GM19324 (cell line): ENCODE results near the gene ZNF70.

Experiments used
- ATAC-seq: cut with Tn5 transposase; IDR thresholded peaks from one replicate; pipeline ENCODE4 v1.9.1; 2021; ENCODE audit warnings: mild to moderate bottlenecking, moderate library complexity; ENCODE audit not compliant: unreplicated experiment, low FRiP score

ZNF70 gene

DNA sequence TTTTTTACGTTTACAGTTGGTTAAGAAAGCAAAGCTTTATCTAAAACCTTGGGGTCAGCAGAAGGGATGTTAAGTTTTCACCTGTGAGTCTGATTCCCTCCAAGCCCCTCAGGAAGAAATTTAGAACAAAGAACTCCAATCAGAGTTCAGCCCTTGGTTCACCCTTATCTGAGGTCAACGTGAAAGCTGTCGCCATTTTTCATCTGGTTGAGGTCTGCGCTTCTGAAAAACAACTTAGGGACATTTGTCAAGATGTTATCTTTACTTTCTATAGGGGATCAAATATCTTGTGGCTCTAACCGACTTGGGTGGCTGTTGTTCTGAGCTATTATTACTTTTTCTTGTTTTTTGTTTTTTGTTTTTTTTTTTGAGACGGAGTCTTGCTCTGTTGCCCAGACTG, 30.1 kb downstream of the ZNF70 start:
- ATAC-seq = no peak

DNA sequence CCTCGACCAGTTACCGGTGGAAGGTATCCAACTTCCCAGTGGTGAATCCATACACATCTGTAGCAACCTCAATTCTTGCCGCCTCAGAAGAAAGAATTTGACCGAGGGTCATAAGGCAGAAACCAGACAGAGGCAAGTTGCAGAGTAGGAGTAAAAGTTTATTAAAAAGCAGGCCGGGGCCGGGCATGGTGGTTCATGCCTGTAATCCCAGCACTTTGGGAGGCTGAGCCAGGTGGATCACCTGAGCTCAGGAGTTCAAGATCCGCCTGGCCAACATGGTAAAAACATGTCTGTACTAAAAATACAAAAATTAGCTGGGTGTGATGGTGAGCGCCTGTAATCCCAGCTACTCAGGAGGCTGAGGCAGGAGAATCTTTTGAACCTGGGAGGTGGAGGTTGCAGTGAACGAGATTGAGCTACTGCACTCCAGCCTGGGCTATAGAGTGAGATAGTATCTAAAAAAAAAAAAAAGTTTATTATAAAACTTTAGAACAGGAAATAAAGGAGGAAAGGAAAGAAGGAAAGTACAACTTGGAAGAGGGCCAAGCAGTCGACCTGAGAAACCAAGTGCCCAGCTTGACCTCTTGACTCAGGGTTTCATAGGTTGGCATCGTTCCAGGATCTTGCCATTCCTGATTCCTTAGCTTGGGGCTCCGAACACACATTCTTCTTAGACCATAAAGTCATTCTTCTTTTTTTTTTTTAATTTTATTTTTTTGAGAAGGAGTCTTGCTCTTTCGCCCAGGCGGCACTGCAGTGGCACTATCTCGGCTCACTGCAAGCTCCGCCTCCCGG, 32.3 kb downstream of the ZNF70 start:
- no peak for ATAC-seq

DNA sequence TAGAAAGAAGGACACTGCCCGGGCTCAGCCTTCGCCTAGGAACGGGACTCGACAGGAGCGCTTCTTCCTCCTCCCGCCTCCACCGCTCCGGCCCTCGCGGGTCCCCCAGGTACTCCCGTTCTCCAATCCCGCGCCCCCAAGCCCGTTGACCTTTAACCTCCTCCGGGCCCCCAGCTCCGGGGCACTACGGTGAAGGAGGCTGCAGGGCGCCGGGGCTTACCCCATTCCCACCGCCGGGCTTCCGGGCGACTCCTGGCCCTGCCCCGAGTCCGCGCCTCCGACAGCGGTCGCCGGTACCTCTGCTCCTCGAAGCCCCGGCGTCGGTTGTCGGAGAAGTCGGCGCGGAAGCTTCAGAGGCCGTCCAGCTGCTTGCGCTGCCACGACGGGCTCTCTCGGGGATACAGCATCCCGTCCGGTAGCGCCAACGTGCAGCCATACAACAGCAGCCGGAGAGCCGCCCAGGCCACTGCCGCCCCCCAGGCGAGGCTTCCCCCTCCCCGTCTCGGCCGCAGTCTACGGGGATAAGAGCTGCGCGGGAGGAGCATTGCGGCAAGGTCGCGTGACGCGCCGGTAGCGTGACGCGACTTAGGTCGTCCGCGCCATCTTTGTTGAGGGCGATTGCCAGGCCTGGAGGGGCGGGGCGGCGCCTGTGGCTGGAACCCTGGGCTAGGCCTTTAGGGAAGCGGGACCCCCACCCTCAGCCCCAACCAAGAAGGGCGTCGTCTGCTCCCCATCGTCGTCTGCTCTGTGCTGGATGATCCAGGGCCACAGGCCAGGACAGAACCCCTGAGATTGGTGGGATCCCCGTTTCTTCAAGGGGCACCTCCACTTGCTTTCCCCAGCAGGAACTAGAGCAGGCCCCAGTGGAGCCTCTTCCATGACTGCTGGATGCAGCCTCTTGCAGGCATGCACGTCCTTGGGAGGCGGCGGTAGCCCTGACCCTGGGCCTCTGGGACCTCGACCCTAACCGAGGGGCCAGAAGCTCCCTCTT, 33.8 kb downstream of the ZNF70 start:
- peak; percentile 82 for ATAC-seq

DNA sequence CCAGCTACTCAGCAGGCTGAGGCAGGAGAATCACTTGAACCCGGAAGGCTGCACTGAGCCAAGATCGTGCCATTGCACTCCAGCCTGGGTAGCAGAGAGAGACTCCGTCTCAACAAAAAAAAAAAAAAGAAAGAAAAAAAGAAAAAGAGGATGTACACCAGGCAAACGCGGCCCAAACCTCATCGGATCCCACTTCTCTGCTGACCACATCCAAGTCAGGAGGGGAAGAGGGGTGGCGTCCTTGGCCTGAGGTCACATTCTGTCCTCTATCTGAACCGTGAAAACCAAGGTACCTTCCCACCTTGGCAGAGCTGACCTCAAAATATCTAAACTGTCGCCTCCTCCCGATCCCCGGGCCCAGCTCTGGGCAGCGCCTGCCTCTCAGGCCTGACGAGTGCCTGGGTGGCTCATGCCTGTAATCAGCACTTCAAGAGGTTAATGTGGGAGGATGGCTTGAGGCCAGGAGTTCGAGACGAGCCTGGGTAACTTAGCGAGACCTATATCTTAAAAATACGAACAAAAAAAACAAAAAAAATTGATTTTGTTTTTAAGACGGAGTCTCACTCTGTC, 35.0 kb downstream of the ZNF70 start:
- no peak for ATAC-seq

DNA sequence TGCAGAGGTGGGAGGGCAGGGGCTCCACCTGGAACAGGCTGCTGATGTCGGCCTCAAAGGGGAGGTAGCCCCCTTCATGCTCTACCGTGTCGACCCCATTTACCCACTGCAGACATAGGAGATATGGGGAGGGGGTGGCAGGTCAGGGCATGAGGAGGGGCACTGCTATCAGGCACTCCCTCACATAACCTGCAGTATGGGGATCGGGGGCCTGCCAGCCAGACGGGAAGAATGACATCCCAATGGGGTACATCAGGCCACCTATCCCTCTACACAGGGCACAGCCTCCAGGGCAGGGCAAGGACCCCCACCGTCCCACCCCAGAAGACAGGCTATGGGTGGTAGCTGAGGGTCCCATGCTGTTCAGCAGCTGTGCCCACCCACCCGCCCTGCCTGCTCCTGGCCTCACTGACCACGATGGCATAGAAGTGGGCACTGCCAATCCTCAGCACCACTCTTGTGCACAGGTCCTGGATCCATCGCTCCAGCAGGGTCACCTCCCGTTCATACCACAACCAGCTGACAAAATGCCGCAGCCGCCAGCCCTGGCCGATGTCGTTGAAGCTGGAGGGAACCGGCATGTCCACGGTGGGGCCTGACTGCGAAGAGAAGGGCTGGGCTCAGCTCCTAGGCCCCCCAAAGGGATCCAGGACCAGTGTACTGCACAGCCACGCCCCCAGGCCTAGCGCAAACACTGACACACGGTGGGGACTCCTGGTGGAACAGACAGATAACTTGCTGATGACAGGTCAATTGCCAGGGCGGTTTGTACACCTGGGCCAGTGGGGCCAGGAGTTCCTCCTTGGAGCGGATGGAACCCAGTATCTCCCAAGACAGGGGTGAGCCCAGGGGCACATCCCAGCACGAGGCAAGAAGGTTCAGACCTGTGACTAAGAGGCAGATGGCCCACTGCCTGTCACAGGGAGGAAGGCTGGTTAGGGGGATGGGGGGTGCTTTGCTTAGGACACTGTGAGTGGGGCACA, 36.0 kb downstream of the ZNF70 start:
- no peak for ATAC-seq

DNA sequence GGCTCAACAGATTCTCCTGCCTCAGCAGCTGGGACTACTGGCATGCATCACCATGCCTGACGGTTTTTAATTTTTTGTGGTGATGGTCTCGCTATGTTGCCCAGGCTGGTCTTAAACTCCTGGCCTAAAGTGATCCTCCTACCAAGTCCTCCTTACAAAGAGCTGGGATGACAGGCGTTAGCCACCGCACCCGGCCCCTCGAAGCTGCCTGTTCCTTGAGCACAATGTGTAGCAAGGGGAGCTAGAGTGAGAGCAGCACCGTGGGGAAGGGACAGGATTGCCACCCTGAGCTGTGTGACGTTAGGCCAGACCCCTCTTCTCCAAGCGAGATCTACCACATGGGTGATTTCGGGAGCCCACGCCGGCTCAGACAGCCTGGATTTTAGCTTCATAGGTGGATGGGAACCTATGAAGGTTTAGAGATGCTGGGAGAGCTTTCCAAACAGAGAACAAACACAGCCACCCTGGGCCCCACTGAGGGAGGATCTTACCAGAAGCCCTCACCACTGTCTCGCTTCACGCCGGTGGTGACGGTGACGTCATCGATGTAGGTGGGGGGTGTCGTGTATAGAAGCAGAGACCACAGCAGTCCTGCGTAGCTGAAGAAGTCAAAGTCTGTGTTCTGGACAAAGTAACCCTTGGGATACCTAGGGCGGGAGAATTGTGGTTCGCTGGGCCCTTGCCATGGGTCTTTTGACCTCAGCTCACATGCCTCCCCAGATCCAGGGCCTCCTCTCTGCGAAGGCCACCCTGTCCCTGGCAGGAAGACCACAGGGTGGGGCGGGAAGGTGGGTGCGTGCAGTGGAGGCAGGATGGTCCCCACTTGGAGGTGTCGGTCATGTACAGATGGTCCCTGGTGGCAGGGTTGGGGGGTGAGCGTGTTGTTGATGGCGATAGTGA, 37.0 kb downstream of the ZNF70 start:
- no peak for ATAC-seq

DNA sequence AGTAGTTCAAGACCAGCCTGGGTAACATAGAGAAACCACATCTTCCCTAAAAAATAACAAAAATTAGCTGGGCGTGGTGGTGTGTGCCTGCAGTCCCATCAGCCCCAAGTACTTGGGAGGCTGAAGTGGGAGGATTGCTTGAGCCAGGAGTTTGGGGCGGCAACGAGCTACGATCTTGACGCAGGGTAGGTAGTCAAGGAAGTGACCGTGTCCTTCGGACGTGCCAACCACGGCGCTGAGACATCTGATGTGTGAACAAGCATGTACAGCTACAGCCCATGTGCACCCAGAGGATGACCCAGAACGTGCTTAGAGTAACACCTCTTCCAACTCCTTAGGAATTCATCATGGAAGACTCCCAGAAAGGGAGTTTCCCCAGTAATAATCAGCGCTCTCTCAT, 38.7 kb downstream of the ZNF70 start:
- ATAC-seq = no peak

DNA sequence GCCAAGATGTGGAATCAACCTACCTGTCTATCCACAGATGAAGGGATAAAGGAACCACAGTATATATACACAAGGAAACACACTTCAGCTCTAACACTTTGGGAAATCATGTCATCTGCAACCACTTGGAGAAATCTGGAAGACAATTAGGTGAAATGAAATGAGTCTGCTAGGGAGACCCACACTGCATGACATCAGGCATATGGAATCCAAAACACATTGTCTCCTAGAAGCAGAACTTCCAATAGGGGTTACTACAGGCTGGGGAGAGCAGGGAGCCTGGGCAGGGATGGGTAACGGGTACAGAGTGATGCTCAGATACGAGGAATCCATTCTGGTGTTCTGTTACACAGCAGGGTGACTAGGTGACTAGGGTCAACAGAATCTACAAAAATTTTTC, 41.8 kb downstream of the ZNF70 start:
- no peak for ATAC-seq

DNA sequence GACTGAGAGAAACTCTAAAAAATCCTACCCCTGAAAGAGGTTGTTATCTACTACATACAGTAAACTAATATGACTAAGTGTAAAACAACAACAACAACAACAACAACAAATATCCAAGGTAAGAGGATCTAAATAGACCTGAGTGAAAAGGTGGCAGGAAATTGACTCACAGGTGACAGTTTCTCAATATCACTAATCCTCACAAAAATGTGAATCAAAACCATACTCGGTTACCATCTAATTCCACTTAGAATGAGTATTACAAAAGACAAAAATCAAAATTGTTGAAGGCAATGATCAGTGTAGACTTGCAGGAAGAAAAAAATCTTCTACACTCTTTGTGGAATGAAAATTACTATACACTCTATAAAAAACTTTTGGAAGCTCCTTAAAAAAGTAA, 42.6 kb downstream of the ZNF70 start:
- ATAC-seq = no peak

DNA sequence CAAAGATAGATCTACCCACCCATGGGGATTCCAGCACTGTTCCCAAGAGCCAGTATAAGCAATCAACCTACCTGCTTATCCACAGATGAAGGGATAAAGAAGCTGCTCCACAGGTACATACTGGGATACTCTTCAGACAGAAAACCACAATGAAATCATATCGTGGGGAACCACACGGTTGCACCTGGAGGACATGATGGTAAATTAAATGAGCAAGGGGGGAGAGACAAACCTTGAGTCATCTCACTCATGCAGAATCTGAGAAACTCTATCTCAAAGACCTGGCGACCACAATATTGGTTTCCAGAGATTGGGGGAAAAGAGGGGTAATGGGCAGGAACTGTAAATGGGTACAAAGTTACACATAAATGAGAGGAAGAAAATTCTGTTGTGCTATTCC, 45.6 kb downstream of the ZNF70 start:
- ATAC-seq = no peak

DNA sequence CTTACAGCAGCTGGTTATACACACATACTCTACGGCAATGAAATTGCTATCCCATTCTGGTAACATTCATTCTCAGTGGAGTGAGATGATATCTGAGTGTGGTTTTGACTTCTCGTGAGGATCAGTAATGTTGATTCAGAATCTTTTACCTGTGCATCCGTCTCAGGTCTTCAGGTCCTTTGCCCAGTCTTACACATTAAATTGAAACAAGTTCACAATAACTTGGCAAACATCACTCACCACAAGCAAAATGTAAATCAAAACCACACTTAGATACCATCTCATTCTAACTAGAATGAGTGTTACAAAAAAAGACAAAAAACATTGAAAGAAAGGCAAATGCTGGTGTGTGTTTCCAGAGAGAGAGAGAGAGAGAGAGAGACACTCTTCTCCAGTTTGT, 46.1 kb downstream of the ZNF70 start:
- no peak for ATAC-seq

DNA sequence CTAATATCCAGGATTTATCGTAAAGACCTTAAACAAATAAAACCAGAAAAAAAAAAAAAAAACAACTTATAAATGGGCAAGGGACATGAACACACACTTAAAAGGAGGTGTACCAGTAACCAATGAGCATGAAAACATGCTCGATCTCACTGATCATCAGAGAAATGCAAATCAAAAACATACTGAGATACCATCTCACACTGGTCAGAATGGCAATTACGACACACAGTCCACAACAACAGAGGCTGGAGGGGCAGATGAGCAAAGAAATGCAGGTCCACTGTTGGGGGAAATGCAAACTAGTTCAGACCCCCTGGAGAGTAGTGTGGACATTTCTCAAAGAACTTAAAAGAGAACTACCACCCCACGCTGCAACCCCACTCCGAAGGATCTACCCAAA, 46.9 kb downstream of the ZNF70 start:
- no peak for ATAC-seq

DNA sequence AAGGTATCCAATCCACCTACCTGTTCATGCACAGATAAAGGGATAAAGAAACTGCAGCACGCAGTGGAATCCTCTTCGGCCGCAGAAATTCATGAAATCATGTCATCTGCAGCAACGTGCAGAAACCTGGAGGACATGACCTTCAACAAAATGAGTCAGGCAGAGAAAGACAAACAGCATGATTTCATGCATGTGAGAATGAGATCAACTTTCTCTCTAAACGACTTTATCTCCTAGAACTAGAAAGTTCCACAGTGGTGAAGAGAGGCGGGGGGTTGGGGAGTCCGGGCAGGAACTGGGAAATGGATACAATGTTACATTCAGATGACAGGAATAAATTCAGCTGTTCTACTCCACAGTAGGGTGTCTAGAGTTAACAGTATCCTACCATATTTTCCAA, 50.2 kb downstream of the ZNF70 start:
- no peak for ATAC-seq

DNA sequence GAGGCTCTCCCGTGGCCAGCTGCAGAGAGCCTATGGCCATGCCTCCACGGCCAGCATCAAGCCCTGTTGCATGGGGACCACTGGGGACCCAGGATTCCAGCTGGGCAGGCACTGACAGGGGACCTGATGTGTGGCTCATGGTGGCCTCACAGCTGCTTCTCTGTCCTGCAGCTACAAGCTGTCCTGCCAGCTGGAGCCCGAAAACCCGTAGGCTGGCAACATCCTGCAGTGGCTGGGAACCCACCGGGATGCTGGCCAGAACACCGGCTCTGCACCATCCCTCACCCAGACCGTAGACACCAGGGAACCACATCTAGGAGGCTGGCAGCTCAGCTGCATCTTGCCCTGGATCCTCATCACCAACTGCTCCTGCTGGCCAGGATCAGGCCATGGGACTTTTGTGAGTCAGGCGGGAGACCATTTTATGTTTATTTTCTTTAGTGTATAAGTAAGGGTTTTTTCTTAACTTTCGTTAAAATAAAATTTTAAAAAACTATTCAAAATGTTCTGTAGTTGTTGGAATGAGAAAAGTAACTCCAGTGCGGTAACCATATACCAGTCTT, 52.2 kb downstream of the ZNF70 start:
- ATAC-seq = no peak

DNA sequence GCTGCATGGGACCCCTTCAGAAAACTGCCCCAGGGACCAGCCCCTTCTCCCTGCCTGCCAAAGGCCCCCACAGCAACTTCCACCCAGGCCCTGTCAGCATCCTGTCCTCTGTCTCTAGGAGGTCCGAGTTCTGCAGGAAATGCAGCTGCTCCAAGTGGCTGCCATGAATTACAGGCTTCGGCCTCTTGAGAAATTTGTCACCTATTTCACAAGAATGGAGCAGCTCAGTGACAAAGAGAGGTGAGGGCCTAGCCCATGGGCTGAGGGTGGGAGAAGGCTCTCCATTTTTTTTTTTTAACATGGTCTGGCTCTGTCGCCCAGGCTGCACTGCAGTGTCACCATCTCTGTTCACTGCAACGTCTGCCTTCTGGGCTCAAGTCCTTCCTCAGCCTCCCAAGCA, 52.8 kb downstream of the ZNF70 start:
- ATAC-seq = no peak

DNA sequence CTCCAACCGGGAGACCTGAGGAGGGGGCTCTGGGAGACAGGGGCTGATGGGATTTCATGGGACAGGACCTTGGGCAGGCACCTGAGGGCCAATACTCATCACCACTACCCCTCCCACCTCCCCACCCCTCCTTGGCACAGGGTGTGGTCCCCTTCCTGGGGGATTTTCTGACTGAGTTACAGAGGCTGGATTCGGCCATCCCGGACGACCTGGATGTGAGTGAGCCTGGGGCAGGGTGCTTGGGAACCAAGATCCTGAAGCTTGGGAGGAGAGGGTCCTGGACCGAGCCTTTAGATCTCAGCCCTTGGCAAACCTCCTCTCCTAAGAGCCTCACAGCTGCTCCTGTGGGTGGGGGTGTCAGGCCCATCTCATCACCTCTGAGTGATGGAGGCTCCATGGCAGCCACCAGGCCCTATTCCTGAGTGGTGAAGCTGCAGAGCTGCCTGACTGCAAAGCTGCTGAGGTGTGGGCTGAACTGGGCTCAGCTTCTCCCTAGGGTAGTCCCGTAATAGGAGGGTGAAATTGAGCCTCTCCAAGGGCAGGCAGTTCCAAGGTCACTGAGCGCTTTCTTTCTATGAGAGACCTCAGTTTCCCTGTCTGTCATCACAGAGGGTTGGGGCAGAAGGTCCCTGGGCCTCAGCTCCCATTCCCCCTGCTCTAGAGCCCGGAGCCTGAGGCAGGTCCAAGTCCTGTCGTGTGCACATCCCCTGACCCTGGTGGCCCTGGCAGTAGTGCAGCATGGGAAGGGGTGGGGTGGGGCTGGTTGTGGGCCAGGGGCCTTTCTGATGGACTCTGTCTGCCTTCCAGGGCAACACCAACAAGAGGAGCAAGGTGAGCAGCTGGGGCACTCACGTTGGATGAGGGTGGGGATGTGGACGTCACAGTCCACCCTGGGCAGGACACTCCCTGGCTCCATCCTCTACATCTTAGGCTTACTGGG, 53.6 kb downstream of the ZNF70 start:
- ATAC-seq = no peak

DNA sequence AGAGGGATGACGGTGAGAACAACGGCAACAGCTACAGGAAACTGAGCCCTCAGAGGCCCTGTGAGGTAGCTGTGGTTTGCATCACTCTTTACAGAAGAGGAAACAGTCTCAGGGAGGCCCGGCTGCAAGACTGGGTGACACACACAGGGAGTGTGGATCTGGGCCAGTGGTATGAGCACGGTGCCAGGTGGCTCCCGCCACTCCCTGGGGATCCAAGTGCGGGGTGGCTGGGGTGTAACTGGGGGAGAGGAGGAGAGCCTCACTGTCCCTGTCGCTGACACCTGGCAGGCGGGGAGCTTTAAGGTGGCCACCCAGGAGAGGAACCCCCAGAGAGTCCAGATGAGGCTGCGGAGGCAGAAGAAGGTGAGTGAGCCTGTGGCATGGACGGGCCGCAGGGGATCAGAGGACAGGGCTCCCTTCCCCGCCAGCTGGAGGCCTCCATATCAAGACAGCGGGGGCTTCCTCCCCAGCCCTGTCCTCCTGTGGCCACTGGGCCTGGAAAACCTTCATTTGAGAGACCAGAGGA, 54.5 kb downstream of the ZNF70 start:
- ATAC-seq = no peak
